Measurements from ENCODE around the gene TMEM106B. TPM values are rescaled to one million over a fixed set of nuclear protein-coding genes. Genes with fewer than 3 reads are reported as not detected.

The TMEM106B gene
- total RNA-seq, 2 experiments from 2014 or later = 27.1 to 28.8 TPM

GRCh38 chr7:12289996-12290395 is 78.9 kb downstream of the TMEM106B start:
- CTCF ChIA-PET = no interaction called here
- H3K9me3 Mint-ChIP-seq = peaks cover 17% of the 10 kb centered on the region
- intact Hi-C loops (cut with micrococcal nuclease) = no loop called here
- POLR2A ChIA-PET = interaction anchor here (1.5 kb wide), 1 partner anchor 19 kb away, joined by 3 read pairs; no protein-coding TSS in a partner anchor
- H3K4me3 Mint-ChIP-seq = no peak overlapping the region
- H3K36me3 Mint-ChIP-seq (ENCODE audit: low read depth) = no peaks in the 10 kb centered on the region
- no peak overlapping the region for H3K27ac Mint-ChIP-seq
- H3K4me1 Mint-ChIP-seq (ENCODE audit: low read depth) = no peaks in the 10 kb centered on the region
- ATAC-seq (no peak), DNase-seq (no peak)
- no peaks in the 10 kb centered on the region for H3K27me3 Mint-ChIP-seq
- TF ChIP-seq CTCF (IDR thresholded peaks at IDR 0.05) = no peak

- TF ChIP-seq CTCF (IDR thresholded peaks at IDR 0.05) = no peak
- ChIA-PET CTCF (interaction anchor here (1.4 kb wide), 1 partner anchor 71 kb away, joined by 5 read pairs; no protein-coding TSS in a partner anchor), POLR2A (interaction anchor here (1.5 kb wide), 1 partner anchor 19 kb away, joined by 3 read pairs; no protein-coding TSS in a partner anchor)
- H3K36me3 Mint-ChIP-seq (ENCODE audit: low read depth) = no peaks in the 10 kb centered on the region
- no peak overlapping the region for H3K27ac Mint-ChIP-seq
- H3K9me3 Mint-ChIP-seq = peaks cover 17% of the 10 kb centered on the region
- DNase-seq (no peak), ATAC-seq (no peak)
- H3K4me1 Mint-ChIP-seq (ENCODE audit: low read depth) = no peaks in the 10 kb centered on the region
- H3K27me3 Mint-ChIP-seq = no peaks in the 10 kb centered on the region
- intact Hi-C loops (cut with micrococcal nuclease) = no loop called here
- no peak overlapping the region for H3K4me3 Mint-ChIP-seq
Measured at GRCh38 chr7:12290761-12291160, 79.7 kb downstream of the TMEM106B start.

DNA sequence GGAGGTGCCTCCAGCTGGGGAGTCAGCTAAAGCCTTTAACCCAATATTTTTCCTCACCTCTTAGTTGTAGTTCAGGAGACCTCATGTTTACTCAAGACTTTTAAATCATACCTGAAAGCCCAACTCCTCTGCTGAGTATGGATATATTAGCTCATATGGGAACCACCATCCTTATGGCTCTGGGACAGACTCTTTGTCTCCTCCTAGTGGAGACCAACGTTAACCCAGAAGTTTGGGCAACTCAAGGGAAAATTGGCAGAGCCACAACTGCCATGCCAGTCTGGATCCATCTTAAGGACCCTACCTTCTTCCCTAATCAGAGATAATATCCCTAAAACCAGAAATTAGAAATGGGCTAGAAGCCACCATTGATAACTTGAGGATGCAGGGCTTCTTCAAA is 80.8 kb downstream of the TMEM106B start:
- CTCF ChIA-PET = interaction anchor here (0.8 to 1.4 kb wide), 5 partner anchors 10 to 230 kb away, joined by 3 to 5 read pairs (median 4); no protein-coding TSS in a partner anchor
- Mint-ChIP-seq H3K27ac (no peak overlapping the region), H3K27me3 (no peaks in the 10 kb centered on the region), H3K9me3 (peaks cover 17% of the 10 kb centered on the region), H3K4me1 (ENCODE audit: low read depth) (no peaks in the 10 kb centered on the region), H3K4me3 (no peak overlapping the region), H3K36me3 (ENCODE audit: low read depth) (no peaks in the 10 kb centered on the region)
- intact Hi-C loops (cut with micrococcal nuclease) = no loop called here
- no peak for ATAC-seq
- POLR2A ChIA-PET = no interaction called here
- no peak for TF ChIP-seq CTCF (IDR thresholded peaks at IDR 0.05)
- no peak for DNase-seq

Other genes starting within 250 kb of the TMEM106B start
- 1 to 10 TPM; 1.4 to 1.7 TPM for gene VWDE, start 192.6 kb downstream of the TMEM106B start, total RNA-seq